HPDE6-E6E7 (cell line): ENCODE data around the gene PIGU.
"Not testable (repeated sequence)": the region's sequence is repeated elsewhere in the genome, so short reads cannot be mapped to it uniquely, and the experiment has no call there.

Source experiments
- DNase-seq: peaks from one replicate; pipeline ENCODE4 v3.0.0; 2011; ENCODE audit warnings: missing footprints; ENCODE audit errors: extremely low spot score

PIGU gene

DNA sequence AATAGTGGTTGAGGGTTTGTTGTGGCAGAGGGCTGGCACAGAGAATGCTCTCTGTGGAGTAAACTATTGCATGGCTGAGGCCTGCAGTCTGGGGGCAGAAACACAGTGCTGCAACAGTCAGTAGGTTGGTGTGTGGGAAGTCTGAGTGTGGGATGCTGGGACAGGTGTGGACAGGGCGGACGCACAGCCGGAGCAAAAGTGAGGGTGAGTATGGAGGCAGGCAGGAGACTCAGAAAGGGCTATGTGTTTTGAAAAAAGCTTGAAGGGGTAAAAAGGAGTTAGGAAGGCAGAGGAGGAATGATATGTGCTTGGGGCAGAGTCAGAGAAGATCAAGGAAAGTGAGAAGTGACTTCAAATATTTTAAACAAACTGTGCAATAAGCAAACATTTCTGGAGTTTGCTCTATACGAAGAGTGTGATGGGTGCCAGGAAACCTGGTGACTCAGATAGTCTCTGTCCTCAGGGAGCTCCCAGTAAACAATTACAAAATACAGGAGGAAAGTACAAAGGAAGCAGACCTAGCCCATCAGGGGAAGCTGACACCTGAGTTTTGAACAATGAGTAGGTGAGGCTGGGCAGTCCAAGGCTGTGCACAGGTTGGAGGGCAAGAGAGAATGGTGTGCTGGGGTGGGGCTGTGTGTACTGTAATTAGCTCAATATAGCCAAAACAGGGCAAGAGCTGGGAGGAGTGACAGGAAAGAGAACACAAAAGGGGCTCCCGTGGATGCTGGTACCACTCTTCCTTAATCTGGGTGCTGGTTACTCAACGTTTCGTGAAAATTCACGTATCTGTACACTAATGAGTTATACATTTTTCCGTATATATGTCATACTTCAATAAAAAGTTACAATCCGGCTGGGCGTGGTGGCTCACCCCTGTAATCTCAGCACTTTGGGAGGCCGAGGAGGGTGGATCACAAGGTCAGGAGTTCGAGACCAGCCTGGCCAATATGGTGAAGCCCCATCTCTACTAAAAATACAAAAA lies 55.2 kb downstream of the PIGU start:
- DNase-seq, result peak; percentile 89

DNA sequence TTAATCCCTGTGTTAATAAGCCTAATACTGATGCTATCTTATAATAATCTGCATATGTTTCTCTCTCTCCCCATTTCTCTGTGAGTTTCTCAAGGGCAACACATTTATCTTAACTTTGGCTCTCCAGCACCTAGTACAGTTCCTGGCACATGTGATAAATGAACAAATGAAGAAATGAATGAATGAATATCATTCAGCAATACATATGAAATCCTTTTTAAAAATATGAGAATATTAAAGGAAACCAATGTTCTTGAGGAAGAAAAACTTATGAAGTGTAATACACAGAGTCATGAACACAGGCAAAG lies 55.9 kb downstream of the PIGU start:
- no peak for DNase-seq

DNA sequence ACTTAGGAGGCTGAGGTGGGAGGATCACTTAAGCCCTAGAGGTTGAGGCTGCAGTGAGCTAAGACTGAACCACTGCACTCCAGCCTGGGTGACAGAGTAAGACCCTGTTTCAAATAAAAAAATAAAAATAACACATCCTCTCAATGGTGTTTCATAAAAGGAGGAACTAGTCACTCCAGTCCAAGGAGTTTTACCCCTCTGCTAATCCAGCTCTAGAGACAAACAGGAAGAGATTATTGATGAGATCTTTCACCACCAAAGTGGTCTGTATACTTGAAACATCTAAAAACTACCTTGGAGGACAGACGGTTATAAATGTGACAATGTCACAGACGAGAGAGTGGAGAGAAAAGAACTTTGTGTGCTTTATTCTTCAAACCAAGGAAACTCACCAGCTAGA lies 58.2 kb downstream of the PIGU start:
- no peak for DNase-seq

DNA sequence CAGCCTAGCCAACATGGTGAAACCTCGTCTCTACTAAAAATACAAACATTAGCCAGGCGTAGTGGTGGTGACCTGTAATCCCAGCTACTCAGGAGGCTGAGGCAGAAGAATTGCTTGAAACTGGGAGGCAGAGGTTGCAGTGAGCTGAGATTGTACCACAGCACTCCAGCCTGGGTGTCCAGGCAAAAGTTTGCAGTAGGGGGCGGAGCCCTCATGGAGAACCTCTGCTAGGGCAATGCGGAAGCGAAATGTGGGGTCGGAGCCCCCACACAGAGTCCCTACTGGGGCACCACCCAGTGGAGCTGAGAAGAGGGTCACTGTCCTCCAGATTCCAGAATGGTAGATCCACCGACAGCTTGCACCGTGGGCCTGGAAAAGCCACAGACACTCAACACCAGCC lies 60.0 kb downstream of the PIGU start:
- DNase-seq, result not testable (repeated sequence)

DNA sequence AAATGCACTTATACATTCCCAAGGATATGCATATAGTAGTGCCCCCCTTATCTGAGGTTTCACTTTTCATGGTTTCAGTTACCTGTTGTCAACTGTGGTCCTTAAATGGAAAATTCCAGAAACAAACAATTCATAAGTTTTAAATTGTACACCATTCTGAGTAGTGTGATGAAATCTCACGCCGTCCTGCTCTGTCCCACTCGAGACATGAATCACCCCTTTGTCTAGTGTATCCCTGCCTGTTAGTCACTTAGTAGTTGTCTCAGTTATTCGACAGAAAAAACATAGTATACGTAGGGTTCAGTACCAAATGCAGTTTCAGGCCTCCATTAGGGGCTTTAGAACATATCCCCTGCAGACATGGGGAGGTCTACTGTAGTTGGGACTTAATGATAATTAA lies 61.4 kb downstream of the PIGU start:
- DNase-seq, result no peak

DNA sequence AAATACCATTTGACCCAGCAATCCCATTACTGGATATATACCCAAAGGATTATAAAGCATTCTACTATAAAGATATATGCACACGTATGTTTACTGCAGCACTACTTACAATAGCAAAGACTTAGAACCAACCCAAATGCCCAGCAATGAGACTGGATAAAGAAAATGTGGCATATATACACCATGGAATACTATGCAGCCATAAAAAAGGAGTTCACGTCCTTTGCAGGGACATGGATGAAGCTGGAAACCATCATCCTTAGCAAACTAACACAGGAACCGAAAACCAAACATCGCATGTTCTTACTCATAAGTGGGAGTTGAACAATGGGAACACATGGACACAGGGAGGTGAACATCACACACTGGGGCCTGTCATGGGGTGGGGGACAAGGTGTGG lies 64.9 kb downstream of the PIGU start:
- DNase-seq, result not testable (repeated sequence)

DNA sequence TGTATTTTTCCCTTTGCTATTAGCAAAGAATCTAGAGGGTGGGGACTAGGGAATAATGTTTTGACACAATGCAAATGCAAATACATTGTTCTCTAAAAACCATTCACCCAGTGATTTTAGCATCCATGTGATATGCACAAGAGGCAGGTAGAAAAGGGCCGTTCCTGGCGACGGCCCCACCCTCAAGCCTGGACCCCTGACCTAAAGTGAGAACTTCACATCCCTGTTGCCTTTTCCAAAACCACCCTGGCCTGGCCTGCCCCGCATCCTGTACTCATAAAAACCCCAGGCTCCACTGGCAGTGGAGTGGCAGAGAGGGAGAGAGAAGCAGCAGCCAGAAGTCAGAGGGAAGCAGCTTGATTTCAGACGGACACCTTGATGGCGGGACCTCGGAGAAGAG lies 69.8 kb downstream of the PIGU start:
- DNase-seq, result no peak

DNA sequence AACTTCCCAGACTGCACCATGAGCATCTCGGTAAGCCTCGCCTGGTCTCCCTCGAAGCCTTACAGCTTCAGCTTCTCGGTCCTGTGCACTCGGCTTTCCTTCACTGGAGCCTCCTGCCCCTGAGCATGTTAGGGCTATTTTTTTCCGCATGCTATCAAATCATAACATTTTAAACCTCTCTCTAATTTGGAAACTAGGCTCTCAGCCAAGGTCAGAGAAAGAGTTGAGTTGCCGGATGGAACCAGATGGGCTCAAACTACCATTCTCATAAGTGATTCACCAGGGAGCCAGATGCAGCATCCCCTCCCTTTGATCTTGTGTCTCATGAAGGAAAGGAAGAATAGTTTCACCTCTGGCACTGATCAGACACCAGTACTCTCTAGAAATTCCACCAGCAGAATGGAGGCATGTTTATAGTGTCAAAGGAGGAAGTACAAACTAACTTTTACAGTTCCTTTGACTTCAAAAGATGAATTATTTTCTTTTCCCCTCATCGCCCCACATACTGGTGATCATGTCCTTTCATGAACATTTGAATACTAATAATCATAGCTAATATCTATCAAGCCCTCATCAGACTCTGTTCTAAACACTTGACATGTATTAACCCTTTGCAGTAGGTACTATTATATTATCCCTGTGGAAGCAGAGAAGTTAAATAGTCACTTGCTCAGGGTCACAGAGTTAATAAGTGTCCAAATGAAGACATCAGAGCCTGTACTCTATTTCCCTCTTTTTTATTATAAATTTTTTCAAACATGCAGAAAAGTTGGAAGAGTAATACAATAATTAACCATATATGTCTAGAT lies 71.7 kb downstream of the PIGU start:
- no peak for DNase-seq

DNA sequence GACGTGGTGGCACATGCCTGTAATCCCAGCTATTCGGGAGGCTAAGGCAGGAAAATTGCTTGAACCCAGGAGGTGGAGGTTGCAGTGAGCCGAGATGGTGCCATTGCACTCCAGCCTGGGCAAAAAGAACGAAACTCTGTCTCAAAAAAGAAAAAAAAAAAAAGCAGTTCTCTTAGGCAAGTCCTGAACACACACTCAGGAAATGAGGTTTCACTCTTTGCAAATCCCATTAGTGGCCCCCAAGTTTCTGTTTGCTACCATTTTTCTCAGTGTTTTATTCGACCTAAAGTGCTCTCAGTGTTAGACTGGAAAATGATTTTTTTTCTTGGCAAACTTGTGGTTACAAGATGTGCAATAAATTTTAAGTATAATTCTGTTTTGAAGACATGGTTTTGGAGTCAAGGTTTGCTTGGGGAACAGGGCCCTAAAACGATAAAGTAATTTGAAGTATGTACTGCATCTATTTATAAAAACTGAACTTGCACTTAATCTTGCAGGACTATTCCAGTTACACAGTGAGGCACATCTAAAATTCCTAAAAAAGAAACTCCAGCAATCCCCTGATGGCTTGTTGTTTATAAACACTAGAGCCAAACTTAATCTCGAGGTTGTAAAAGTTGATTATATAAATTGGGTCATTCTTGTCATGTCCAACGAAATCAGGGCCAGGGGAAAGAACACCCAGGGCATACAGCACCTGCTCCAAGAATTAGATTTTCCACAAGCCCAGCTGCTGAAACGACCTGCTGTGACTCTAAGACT lies 75.8 kb downstream of the PIGU start:
- DNase-seq, result no peak

DNA sequence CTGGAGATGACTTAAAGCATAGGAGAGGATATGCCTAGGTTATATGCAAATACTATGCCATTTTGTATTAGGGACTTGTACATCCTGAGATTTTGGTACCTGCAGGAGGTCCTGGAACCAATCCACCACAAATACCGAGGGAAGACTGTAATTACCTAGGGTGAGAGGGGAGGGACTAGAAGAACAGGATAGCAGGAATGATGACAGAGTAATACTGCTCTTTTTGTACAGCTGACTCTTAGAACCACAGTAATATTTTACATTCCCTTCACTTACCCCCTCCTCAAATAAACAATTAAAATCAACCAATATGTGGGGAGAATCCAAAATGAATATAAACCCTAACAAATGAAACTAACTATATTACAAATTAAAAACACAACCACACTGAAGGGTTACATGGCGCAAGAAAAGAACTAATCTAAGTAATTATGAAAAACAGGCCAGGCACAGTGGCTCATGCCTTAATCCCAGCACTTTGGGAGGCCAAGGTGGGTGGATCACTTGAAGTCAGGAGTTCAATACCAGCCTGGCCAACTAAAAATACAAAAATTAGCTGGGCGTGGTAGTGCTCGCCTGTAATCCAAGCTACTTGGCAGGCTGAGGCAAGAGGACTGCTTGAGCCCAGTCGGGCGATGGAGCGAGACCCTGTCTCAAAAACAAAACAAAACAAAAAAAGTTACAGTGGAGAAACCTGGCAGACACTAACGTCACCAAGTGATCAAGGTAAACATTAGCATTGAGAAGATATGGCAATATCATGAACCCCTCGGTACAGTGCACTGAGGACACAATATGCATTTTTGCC lies 81.3 kb downstream of the PIGU start:
- no peak for DNase-seq

DNA sequence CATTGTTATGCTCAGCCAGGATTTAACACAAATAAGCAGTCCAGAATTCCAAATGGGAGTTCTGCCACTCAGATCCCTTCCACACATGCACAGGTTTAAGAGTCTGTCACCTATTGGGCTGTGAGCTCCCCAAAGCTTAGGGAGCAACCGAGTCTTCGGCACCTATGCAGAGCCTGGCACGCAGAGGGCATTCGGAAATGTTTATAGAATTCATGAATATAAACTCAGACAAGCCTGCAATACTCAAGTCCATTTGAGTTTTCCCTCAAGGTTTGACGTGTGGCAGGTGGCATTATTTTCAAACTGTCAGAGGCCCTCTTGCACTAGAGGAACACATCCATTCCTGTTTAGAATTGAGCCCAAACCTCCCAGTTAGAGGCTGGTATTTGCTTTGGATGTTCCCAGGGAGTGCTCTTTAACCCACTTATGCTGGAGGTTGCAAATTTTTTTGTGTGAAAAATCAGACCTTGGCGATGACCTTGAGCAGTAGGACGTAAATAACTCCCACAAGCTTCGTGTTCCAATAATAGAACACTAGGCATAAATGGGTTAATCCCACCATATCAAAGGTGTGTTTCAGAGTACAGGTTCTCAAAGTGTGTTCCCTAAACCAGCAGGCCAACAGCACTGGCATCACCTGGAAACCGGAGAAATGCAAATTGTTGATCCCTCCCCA lies 90.3 kb downstream of the PIGU start:
- DNase-seq, result no peak

DNA sequence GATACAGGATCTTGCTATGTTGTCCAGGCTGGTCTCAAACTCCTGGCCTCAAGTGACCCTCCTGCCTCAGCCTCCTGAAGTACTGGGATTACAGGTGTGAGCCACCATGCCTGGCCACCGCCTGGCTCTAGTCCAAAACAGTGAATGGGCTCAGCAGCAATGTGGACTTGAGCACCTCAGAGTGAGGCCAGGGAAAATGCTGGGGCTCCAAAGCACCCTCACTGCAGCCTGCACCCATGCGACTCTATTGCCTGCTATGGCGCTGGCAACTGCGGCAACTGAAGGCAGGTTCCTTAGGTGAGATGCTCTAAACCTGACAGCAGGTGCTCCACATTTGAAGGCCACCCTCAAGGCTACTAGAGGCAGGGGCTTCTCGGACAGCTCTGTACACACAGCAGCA lies 91.9 kb downstream of the PIGU start:
- DNase-seq, result no peak

DNA sequence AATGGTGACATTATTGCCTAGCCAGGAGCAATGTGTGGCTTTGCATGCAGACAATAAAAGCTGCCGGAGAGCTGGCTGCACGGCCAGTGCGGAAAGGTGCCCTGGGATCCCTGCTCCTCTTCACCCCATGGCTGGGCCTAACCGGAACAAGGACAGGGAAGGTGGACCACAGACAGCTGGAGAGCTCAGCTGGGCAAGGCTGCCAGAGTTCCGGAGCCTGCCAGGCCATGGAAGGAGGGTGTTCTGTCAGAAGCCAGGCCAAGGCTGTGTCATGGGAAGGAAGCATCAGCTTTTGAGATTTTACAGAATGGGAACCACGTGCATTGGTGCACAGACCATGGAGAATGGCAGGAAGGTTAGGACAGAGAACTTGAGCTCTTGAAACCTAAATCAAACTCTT lies 93.3 kb downstream of the PIGU start:
- DNase-seq, result no peak

DNA sequence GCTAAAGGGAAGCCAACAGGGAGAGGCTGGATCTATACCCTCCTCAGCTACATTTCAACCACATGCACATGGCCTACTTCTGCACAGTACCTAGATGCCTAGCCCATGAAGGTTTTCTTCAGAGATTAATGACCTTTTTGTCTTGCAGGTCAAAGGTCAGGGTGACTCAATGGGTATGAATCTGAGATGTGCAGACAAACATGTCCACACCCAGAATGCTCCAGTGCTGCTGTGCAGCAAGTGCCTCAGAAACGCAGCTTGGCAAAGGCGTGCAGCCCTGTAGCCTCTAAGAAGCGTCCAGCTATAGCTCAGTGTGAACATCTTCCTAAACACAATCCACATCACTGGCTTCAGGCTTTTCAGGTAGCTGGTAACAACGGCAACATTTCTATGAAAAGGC lies 94.0 kb downstream of the PIGU start:
- DNase-seq, result no peak

DNA sequence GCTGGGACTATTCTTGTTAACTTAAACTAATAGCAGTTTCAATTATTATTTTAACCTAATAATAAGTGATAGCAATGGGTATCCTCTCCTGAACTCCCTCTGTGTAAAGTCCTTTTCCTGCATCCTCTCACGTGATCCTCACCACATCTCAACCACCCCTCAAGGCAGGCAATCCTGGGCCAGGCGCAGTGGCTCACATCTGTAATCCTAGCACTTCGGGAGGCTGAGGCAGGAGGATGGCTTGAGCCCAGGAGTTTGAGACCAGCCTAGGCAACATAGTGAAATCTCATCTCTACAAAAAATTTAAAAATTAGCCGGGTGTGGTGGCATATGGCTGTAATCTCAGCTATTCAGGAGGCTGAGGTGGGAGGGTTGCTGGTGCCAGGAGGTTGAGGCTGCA lies 94.7 kb downstream of the PIGU start:
- DNase-seq, result no peak

DNA sequence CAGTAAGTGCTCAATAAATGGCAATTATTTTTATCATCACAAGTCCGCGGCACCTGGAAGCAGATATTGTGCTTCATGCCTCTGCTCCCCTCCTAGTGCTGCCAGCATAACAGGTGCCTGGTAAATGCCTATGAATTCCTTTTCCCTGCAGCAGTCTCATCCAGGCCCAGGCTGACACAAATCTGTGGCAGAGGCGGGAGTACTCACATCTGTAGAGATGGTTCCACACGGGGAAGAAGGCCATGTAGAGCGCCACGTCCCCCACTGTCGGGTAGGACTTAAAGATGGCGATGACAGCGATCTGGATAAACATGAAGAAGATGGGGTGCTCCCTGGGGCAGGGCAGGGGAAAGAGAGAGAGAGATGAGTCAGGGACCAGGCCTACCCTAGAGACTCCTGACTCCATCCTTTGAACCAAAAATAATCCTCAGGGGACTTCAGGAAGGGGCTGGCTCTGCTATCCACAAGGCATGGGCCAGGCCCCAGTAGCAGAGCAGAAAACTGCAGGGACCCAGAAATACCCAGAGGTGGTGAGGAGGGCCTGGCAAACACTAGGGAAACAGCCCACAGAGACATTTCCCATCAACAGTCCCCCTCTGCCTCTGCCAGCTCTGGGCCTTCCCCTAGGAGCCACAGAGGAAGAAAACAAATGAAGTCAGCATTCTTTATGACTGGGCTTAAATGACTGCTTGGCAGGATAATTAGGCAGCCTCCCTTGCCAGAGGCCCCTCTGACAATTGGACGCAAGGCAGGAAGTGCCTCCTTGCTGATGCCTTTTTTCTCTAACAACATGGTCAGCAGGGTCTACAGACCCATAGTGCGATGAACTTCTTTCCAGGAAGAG lies 95.3 kb downstream of the PIGU start:
- DNase-seq, result no peak

DNA sequence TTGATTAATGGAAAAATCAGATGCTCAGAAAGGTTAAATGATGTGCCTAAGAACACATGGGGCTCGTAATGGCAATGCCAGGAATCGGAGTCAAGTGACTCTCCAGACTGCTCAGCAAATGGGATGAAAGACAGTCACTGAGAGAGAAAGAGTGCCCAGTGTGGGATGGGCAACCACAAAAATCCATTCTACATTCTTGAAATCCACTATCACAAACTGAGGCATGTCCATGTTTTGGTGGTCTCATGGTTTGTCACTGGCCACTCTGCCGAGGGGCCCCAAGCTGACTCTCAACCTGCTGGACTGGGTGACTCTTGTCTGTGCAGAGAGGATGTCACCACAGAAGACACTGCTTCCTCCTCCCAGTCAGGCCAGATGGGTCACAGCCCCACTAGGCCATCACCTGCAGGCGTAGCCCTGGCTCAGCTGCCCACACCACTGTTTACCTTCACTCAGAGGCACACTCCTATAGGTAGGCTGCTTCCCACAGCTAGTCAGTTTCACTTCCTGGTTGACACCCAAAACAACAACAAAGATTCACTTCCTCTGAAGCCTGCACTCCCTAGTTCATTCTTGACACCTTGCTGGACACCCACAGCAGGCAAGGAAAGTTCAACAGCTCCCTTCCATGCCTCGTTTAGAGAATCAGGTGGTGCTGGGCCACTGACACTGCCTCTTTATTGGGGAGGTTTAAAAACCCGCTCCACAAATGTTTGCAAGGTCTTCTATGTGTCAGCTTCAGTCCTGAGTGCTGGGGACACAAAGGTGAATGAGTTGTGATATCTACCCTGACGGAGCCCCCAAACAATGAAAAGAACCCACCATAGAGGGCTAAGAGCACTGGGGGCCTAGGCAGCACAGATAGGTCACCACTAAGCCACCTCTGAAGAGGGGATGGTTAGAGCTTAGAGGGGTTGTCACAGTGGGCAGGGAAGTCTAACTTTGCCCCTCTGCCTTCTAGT lies 96.6 kb downstream of the PIGU start:
- DNase-seq, result no peak

DNA sequence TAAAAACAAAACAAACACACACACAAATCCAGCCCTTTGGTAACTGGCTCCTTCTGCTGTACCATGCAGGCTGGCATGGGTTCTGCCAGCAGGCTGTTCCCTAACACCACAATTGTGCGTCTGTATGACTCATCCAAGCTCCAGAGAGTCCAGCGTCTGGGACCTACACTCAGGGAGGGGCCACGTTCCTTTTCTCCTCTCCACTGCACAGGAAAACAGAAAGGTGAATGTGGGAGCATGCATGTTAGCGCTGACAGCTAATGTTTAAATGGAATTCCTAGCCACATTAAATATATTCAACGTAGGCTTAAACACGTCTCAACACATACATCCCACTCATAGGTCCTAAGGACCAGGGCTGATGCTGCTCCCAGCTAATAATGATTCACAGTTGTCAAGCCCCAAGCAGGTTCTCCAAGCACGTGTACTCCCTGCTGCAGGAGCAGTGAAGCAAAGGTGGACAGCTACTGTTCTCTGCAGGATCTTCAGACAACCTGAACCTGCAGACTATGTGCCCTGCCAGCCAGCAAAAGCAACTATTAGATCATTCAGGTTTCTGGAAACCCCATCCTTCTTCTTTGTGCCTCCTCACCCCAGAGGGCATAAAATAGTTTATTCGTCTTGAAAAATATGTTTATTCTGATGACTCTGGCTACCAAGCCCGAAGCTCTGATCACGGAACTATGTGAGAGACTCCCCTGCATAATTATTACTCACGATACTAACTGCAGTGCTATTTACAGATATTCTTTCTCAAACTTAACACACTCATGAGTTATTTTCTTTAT lies 97.5 kb downstream of the PIGU start:
- peak; percentile 100 for DNase-seq
